Ishikawa (cell line): Measurements from ENCODE around the gene C18orf32.

Experiments used
- CEBPB ChIP-seq: IDR thresholded peaks from 2 replicates; pipeline ENCODE4 v1.6.1; 2012
- CREB1 ChIP-seq: IDR thresholded peaks from 2 replicates; pipeline ENCODE4 v1.6.1; 2012; ENCODE audit warnings: low read depth
- EGR1 ChIP-seq: IDR thresholded peaks from 2 replicates; pipeline ENCODE4 v1.6.1; 2012
- EP300 ChIP-seq: IDR thresholded peaks from 2 replicates; pipeline ENCODE4 v1.6.1; 2012; ENCODE audit warnings: borderline replicate concordance
- FOXM1 ChIP-seq: IDR thresholded peaks from 2 replicates; pipeline ENCODE4 v1.6.1; 2012; ENCODE audit warnings: low read depth, borderline replicate concordance
- MAX ChIP-seq: IDR thresholded peaks from 2 replicates; pipeline ENCODE4 v1.6.1; 2012
- NFIC ChIP-seq: IDR thresholded peaks from 2 replicates; pipeline ENCODE4 v1.6.1; 2012
- RAD21 ChIP-seq: IDR thresholded peaks from 2 replicates; pipeline ENCODE4 v1.6.1; 2012; ENCODE audit warnings: low read depth
- TAF1 ChIP-seq: IDR thresholded peaks from 2 replicates; pipeline ENCODE4 v1.6.1; 2012; ENCODE audit warnings: low read depth, mild to moderate bottlenecking
- TCF12 ChIP-seq: IDR thresholded peaks from 2 replicates; pipeline ENCODE4 v1.6.1; 2012; ENCODE audit warnings: low read depth
- TEAD4 ChIP-seq: IDR thresholded peaks from 2 replicates; pipeline ENCODE4 v1.6.1; 2012
- YY1 ChIP-seq: IDR thresholded peaks from 2 replicates; pipeline ENCODE4 v1.6.1; 2012; ENCODE audit warnings: low read depth
- ZBTB7A ChIP-seq: IDR thresholded peaks from 2 replicates; pipeline ENCODE4 v1.6.1; 2012; ENCODE audit warnings: low read depth
- TF ChIP-seq, protein P1 (sequence below): IDR thresholded peaks from 2 replicates; pipeline ENCODE4 v1.6.1; 2012; ENCODE audit warnings: low read depth, mild to moderate bottlenecking
- TF ChIP-seq, protein P2 (sequence below): IDR thresholded peaks from 2 replicates; pipeline ENCODE4 v1.6.1; 2012

The C18orf32 gene

DNA sequence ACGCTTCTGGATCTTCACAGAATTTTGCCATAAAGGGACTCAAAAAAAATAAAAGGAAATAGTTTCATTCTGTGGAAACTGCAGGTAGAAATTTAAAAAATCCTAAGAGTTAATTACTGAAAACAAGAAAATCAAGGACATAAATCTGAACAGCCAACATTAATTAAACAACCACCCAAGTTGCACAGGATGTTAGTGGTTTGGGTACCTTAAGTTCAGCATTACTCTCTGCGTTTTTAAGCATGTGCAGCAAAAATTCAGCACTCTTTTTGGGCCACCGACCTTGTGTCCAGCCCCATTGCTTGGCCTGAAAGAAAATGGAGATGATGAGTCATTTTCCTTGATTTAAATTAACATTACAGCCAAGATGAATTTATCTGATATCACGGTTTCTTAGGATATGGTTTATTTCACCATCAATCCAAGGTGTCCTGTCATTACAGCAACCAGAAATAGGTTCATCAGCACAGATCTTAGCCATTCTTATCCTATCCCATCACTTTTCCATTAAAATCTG, 3.3 kb upstream of the C18orf32 start:
- no peak for TF ChIP-seq FOXM1
- no peak for TF ChIP-seq YY1
- no peak for TF ChIP-seq EGR1
- TF ChIP-seq ZBTB7A, result no peak

DNA sequence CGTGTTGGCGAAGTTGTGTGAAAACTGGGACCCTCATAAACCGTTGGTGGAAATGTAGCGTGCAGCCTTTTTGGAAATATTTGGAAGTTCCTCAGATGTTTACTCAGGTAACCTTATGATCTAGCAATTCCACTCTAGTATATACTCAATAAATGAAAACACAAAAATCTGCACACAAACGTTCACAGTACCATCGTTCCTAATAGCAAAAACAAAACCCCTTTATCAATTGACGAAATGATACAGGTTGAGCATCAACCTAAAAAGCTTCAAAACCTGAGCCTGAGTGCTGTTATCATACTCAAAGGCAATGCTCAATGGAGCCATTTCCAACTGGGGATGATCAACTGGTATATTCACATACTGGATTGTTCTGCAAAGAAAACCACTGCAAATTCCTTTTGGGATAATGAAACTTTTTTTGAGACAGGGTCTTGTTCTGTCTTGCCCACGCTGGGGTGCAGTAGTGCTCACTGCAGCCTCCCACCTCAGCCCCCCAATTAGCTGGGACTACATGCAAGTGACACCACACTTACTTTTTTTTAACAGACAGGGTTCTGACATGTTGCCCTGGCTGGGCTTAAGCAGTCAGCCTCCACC, 777 bp upstream of the C18orf32 start:
- TF ChIP-seq, protein P1, sequence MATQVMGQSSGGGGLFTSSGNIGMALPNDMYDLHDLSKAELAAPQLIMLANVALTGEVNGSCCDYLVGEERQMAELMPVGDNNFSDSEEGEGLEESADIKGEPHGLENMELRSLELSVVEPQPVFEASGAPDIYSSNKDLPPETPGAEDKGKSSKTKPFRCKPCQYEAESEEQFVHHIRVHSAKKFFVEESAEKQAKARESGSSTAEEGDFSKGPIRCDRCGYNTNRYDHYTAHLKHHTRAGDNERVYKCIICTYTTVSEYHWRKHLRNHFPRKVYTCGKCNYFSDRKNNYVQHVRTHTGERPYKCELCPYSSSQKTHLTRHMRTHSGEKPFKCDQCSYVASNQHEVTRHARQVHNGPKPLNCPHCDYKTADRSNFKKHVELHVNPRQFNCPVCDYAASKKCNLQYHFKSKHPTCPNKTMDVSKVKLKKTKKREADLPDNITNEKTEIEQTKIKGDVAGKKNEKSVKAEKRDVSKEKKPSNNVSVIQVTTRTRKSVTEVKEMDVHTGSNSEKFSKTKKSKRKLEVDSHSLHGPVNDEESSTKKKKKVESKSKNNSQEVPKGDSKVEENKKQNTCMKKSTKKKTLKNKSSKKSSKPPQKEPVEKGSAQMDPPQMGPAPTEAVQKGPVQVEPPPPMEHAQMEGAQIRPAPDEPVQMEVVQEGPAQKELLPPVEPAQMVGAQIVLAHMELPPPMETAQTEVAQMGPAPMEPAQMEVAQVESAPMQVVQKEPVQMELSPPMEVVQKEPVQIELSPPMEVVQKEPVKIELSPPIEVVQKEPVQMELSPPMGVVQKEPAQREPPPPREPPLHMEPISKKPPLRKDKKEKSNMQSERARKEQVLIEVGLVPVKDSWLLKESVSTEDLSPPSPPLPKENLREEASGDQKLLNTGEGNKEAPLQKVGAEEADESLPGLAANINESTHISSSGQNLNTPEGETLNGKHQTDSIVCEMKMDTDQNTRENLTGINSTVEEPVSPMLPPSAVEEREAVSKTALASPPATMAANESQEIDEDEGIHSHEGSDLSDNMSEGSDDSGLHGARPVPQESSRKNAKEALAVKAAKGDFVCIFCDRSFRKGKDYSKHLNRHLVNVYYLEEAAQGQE, result no peak
- no peak for TF ChIP-seq NFIC
- TF ChIP-seq RAD21, result no peak
- no peak for TF ChIP-seq EP300
- no peak for TF ChIP-seq CREB1
- no peak for TF ChIP-seq TCF12
- TF ChIP-seq, protein P2, sequence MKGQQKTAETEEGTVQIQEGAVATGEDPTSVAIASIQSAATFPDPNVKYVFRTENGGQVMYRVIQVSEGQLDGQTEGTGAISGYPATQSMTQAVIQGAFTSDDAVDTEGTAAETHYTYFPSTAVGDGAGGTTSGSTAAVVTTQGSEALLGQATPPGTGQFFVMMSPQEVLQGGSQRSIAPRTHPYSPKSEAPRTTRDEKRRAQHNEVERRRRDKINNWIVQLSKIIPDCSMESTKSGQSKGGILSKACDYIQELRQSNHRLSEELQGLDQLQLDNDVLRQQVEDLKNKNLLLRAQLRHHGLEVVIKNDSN, result no peak
- no peak for TF ChIP-seq TAF1
- TF ChIP-seq ZBTB7A, result no peak
- no peak for TF ChIP-seq YY1
- no peak for TF ChIP-seq EGR1
- TF ChIP-seq TEAD4, result no peak
- TF ChIP-seq CEBPB, result no peak
- no peak for TF ChIP-seq FOXM1
- no peak for TF ChIP-seq MAX

GRCh38 chr18:49486606-49486952, 455 bp downstream of the C18orf32 start:
- no peak for TF ChIP-seq RAD21
- TF ChIP-seq ZBTB7A, result no peak
- TF ChIP-seq, protein P2, result no peak
- TF ChIP-seq FOXM1, result no peak
- TF ChIP-seq TAF1, result no peak
- TF ChIP-seq CEBPB, result no peak

GRCh38 chr18:49486134-49486533, 900 bp downstream of the C18orf32 start:
- TF ChIP-seq, protein P1, result no peak
- no peak for TF ChIP-seq TAF1
- TF ChIP-seq TEAD4, result no peak
- TF ChIP-seq CREB1, result no peak
- TF ChIP-seq FOXM1, result no peak
- no peak for TF ChIP-seq ZBTB7A
- TF ChIP-seq NFIC, result no peak
- no peak for TF ChIP-seq CEBPB
- TF ChIP-seq TCF12, result no peak
- TF ChIP-seq MAX, result no peak
- TF ChIP-seq EP300, result no peak
- TF ChIP-seq EGR1, result no peak
- TF ChIP-seq, protein P2, result no peak
- TF ChIP-seq YY1, result no peak
- no peak for TF ChIP-seq RAD21

DNA sequence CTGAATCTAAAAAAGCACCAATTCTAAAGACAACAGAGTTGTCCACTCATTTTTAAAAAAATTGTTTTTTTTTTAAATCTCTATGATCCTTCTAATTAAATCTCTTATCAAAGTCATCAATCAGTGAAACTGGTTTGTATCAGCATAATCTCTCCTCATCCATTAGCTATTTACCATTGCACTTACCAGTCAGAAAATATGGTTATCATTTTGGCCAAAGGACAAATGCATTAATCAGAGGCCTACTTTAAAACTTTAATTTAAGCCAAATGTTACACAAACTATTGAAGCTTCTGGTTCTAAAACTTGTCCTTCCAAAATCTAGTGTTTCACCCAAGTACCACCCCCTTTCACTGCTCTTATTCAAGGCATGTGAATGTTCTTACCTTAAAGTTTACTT, 3.8 kb downstream of the C18orf32 start:
- no peak for TF ChIP-seq CREB1
- no peak for TF ChIP-seq YY1
- TF ChIP-seq NFIC, result no peak
- no peak for TF ChIP-seq TEAD4
- TF ChIP-seq EGR1, result no peak
- no peak for TF ChIP-seq FOXM1
- TF ChIP-seq EP300, result no peak
- no peak for TF ChIP-seq RAD21
- no peak for TF ChIP-seq MAX
- no peak for TF ChIP-seq ZBTB7A
- TF ChIP-seq, protein P1, result no peak
- TF ChIP-seq, protein P2, result no peak
- TF ChIP-seq TAF1, result no peak
- TF ChIP-seq CEBPB, result no peak
- TF ChIP-seq TCF12, result no peak
